Measurements from ENCODE around the gene PLK4. TPM values are rescaled to one million over a fixed set of nuclear protein-coding genes. Genes with fewer than 3 reads are reported as not detected.
A peak's percentile ranks its signal among the peaks of the same experiment; 100 is the strongest.

The PLK4 gene
- polyA plus RNA-seq, 2 of the 4 experiments (the other 2 are of a cell fraction) = 18.4 to 34.2 TPM

- CTCF ChIA-PET = no interaction called here
- POLR2A ChIA-PET = no interaction called here
- no peak for DNase-seq (ENCODE audit: low read depth in 1 of 2, low spot score in 1 of 2)
- Histone ChIP-seq H3K27ac (no peak overlapping the region), H3K9me3 (no peaks in the 10 kb centered on the region), H3K4me2 (no peak overlapping the region), H3K4me1 (peaks cover 7% of the 10 kb centered on the region; the same call in 2 of the 3 replicates), H3K4me3 (no peak overlapping the region)
- TF ChIP-seq CTCF (IDR thresholded peaks at IDR 0.05) (no peak), HDAC2 (IDR thresholded peaks at IDR 0.05) (no peak), ZNF302 (CRISPR knock-in tag; IDR thresholded peaks at IDR 0.05) (no peak), FOXS1 (CRISPR knock-in tag; IDR thresholded peaks at IDR 0.05) (no peak)
- FAIRE-seq = no peak
- ATAC-seq = no peak
These were observed 4.9 kb upstream of the PLK4 start for GRCh38 chr4:127875791-127876190.

DNA sequence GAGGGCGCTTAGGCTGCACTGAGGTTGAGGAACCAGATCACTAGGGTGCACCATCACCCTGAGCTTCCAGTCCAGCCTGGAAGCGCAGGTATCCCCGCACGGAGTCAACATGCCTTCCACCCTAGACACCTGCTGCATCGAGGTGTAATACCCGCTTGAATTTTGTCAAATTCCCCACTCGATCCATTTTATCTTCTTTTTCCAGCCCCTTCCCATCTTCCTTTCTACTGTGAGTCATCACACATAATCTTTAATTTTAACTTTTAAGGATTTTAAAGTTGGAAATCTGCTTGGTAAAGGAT, 821 bp downstream of the PLK4 start:
- H3K4me3 ChIP-seq = peak overlapping the region; percentile 80
- DNase-seq (ENCODE audit: low read depth in 1 of 2, low spot score in 1 of 2) (no peak), FAIRE-seq (no peak), ATAC-seq (peak in 1 of 2 experiments; percentile 92; a peak in 2 of 6 replicates)
- H3K4me2 ChIP-seq = peak overlapping the region; percentile 90
- ChIA-PET POLR2A (interaction anchor here (0.8 to 2.0 kb wide), 4 partner anchors 10 to 179 kb away, joined by 3 to 21 read pairs (median 8); partner anchors contain the start of genes ABHD18, HSPA4L, LARP1B and MFSD8), CTCF (interaction anchor here (0.7 to 2.3 kb wide), 4 partner anchors 9 to 176 kb away, joined by 3 to 6 read pairs (median 4); partner anchors contain the start of genes ABHD18 and MFSD8)
- TF ChIP-seq KDM1A (IDR thresholded peaks at IDR 0.05; ENCODE audit: low read depth) (no peak), POLR2AphosphoS2 (conservative IDR thresholded peaks at IDR 0.05; ENCODE audit: low read length) (no peak), RFX5 (IDR thresholded peaks at IDR 0.05) (no peak), RAD21 (conservative IDR thresholded peaks at IDR 0.05 in 1 of 2, IDR thresholded peaks at IDR 0.05 in 1 of 2) (peak in 1 of 2 experiments; percentile 40; a peak in 2 of 5 replicates), GATA3 (IDR thresholded peaks at IDR 0.05; ENCODE audit: borderline replicate concordance) (no peak), POLR2A (IDR thresholded peaks at IDR 0.05; ENCODE audit: low read length) (peak; percentile 23; the same call in 1 of the 2 replicates)
- H3K27ac ChIP-seq = peak overlapping the region; percentile 91 to 95
- H3K9me3 ChIP-seq = no peaks in the 10 kb centered on the region
- 2% methylated on average over 7 of the region's 7 CpGs for WGBS (ENCODE audit: missing lambda C conversion rate)
- peaks cover 9% of the 10 kb centered on the region for H3K4me1 ChIP-seq

DNA sequence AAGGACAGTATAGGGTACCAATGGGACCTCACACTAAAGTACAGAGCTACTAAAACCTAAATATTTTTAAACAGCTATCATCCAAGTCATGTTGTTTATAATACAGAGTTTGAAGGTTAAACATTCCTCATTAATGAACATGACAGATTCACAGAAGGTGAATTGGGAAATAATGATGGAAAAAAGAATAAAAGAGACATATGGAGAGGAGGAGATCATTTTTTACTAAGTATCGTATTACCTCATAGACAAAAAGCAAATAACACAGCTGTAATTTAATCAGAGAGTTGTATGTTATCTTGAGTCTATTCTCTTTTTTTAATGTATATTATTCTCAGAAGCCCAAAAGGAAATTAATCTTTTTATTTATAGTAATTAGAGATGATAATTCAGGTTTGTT, 7.9 kb downstream of the PLK4 start:
- DNase-seq (ENCODE audit: low read depth in 1 of 2, low spot score in 1 of 2) (no peak), ATAC-seq (no peak), FAIRE-seq (no peak)
- CTCF ChIA-PET = interaction anchor here (0.6 kb wide), 1 partner anchor 78 kb away, joined by 3 read pairs; no protein-coding TSS in a partner anchor
- POLR2A ChIA-PET = interaction anchor here (0.7 to 1.2 kb wide), 2 partner anchors 9 to 172 kb away, joined by 3 to 5 read pairs; partner anchors contain the start of gene LARP1B
- Histone ChIP-seq H3K4me1 (no peaks in the 10 kb centered on the region), H3K9me3 (no peaks in the 10 kb centered on the region), H3K27ac (no peak overlapping the region), H3K4me2 (no peak overlapping the region), H3K4me3 (no peak overlapping the region)
- TF ChIP-seq, protein P1, sequence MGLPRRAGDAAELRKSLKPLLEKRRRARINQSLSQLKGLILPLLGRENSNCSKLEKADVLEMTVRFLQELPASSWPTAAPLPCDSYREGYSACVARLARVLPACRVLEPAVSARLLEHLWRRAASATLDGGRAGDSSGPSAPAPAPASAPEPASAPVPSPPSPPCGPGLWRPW (IDR thresholded peaks at IDR 0.05) = no peak
- no peak for TF ChIP-seq KDM1A (IDR thresholded peaks at IDR 0.05; ENCODE audit: low read depth)
- no peak for TF ChIP-seq NR3C1 (IDR thresholded peaks at IDR 0.05)
- TF ChIP-seq, protein P2, sequence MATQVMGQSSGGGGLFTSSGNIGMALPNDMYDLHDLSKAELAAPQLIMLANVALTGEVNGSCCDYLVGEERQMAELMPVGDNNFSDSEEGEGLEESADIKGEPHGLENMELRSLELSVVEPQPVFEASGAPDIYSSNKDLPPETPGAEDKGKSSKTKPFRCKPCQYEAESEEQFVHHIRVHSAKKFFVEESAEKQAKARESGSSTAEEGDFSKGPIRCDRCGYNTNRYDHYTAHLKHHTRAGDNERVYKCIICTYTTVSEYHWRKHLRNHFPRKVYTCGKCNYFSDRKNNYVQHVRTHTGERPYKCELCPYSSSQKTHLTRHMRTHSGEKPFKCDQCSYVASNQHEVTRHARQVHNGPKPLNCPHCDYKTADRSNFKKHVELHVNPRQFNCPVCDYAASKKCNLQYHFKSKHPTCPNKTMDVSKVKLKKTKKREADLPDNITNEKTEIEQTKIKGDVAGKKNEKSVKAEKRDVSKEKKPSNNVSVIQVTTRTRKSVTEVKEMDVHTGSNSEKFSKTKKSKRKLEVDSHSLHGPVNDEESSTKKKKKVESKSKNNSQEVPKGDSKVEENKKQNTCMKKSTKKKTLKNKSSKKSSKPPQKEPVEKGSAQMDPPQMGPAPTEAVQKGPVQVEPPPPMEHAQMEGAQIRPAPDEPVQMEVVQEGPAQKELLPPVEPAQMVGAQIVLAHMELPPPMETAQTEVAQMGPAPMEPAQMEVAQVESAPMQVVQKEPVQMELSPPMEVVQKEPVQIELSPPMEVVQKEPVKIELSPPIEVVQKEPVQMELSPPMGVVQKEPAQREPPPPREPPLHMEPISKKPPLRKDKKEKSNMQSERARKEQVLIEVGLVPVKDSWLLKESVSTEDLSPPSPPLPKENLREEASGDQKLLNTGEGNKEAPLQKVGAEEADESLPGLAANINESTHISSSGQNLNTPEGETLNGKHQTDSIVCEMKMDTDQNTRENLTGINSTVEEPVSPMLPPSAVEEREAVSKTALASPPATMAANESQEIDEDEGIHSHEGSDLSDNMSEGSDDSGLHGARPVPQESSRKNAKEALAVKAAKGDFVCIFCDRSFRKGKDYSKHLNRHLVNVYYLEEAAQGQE (IDR thresholded peaks at IDR 0.05) = no peak
- TF ChIP-seq ZFP36 (IDR thresholded peaks at IDR 0.05; ENCODE audit: borderline replicate concordance, partially characterized antibody) = no peak
- TF ChIP-seq PHF8 (IDR thresholded peaks at IDR 0.05; ENCODE audit: borderline replicate concordance, low read depth) = no peak
- TF ChIP-seq FOXS1 (CRISPR knock-in tag; IDR thresholded peaks at IDR 0.05) = no peak
- no peak for TF ChIP-seq ELK1 (IDR thresholded peaks at IDR 0.05; ENCODE audit: low read depth, low read length)
- TF ChIP-seq CBX2 (IDR thresholded peaks at IDR 0.05; ENCODE audit: borderline replicate concordance, low read depth) = no peak
- no peak for TF ChIP-seq ATOH8 (CRISPR knock-in tag; IDR thresholded peaks at IDR 0.05; ENCODE audit: low read depth)
- no peak for TF ChIP-seq CHD2 (IDR thresholded peaks at IDR 0.05; ENCODE audit: low read length, partially characterized antibody)
- no peak for TF ChIP-seq NPAS2 (CRISPR knock-in tag; IDR thresholded peaks at IDR 0.05; ENCODE audit: borderline replicate concordance)
- 87% methylated on average over 1 of the region's 1 CpG for WGBS (ENCODE audit: missing lambda C conversion rate)

Data from A549 (cell line).